Left colon (tissue), 2 donors: ENCODE data around the gene TRIM36. TPM values are rescaled to one million over a fixed set of nuclear protein-coding genes. Genes with fewer than 3 reads are reported as not detected.

ENCODE experiments used
- ATAC-seq: fragments of 200-7000 bp; cut with Tn5 transposase; one replicate; pipeline ENCODE4 v1.9.1; 2020; ENCODE audit warnings: mild to moderate bottlenecking, moderate library complexity
- DNase-seq, 2 donors: peaks; one replicate each; pipeline ENCODE4 v3.0.0-alpha.2; 2020
- intact Hi-C, 2 donors: fragments of 100-400 bp; cut with DNase I in 1 of 2; cut with micrococcal nuclease in 1 of 2; formaldehyde crosslinking; loops; one replicate each; pipeline versions ENCODE4 v1.11.2 to v1.14.0; 2022; cut with DNase I, micrococcal nuclease
- total RNA-seq, 2 donors: library from RNA; stranded (reverse); fragmentation: NEBNext Ultra II Directional; extraction: Animal tissue kit (Norgen Biotek cat#: 25700); gene quantifications; one replicate each; pipeline ENCODE4 v1.2.1, GENCODE V29; 2021
- donor health status: DM: no; HTN: no; CAD: no.
- donor health status: DM: yes; HTN: yes; CAD: no.

The TRIM36 gene
- total RNA-seq, 2 donors from 2014 or later = 31.3 to 39.8 TPM

- ATAC-seq = no peak
- intact Hi-C loops = loop anchor here in 1 of 2 donors (5.0 kb wide), 1 partner anchor 151 kb away; no protein-coding TSS in a partner anchor
- DNase-seq = no peak
Measured at GRCh38 chr5:115096034-115096769, 73.5 kb downstream of the TRIM36 start.

DNA sequence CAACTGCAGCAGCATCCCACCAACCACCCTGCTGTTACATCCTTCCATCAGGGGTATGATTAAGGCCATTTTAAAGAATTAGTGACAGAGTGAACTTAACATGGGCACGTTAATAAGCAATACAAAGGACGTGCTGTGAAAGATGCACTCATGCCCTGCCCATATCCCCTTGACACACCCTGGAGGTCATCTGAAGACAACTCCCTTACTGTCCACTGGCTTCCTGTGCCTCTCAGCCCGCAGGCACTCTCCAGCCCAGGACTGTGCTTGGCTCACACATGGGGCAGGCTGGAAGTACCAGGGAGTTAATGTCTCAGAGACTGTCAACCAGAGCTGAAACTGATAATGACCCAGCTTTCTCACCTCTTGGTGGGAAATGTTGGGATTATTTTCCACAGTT lies 81.8 kb downstream of the TRIM36 start:
- ATAC-seq = no peak
- intact Hi-C loops = no loop called here
- DNase-seq = no peak

DNA sequence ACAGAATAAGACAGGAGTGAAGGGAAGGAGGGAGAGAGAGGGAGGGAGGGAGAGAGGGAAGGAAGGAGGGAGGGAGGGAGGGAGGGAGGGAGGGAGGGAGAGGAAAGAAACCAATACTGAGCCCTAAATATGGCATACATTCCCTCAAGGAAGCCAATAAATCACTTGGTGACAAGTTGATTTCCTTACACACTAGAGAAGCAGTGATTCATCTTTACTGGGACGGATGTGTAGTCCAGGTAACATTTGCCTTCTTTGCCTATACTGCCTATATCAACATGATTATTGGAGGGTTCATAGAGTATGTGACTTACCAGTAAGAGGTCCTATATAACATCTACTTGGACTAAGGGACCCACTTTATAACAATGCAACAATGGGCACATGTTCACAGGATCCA lies 83.2 kb downstream of the TRIM36 start:
- ATAC-seq (no peak), DNase-seq (no peak)
- intact Hi-C loops = no loop called here

GRCh38 chr5:115084246-115084793 lies 85.4 kb downstream of the TRIM36 start:
- DNase-seq (no peak), ATAC-seq (no peak)
- intact Hi-C loops = no loop called here

DNA sequence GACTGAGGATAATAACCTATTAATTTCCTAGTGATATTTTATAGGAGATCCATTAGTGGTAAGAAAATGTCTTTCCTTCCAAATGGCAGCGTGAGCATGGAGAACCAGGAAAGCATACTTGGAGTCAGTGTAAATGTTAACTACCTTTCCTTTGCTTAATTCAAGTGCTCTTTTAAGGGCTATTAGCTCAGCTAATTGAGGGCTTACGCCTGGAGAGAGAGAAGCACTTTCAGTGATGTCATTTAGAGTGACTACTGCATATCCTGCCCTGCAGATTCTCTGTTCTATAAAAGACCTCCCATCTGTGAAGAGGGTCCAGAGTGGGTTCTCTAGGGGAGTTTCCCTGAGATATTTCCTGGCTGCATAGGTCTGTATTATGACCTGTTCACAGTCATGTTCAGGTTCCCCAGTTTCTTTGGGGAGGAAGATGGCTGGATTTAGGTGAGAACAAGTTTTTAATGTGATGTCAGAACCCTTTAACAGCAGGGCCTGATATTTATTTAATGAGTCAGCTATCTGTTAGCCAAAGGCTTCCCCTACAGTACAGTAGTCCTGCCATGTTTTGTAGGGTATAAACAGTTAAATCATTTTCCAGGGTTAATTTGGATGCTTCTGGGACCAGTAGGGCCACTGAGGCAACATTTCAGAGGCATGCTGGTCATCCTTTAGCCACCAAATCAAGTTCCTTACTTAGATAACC lies 89.6 kb downstream of the TRIM36 start:
- no peak for DNase-seq
- intact Hi-C loops = no loop called here
- ATAC-seq = no peak

Other genes with a start within 250 kb of the TRIM36 start
- gene PGGT1B, start 93.0 kb upstream of the TRIM36 start, total RNA-seq = 10 to 100 TPM; 69.7 to 89.4 TPM
- gene CCDC112, start 126.7 kb upstream of the TRIM36 start, total RNA-seq = 10 to 100 TPM in 1 of 2 donors, 1 to 10 TPM in 1; 8.4 to 10.8 TPM